Muscle layer of colon (tissue), 2 donors: ENCODE measurements around the gene CDKAL1.
"Not testable (repeated sequence)": the region's sequence is repeated elsewhere in the genome, so short reads cannot be mapped to it uniquely, and the experiment has no call there.

Experiments
- H3K27ac ChIP-seq: one replicate; pipeline ENCODE4 v1.7.0; 2013; ENCODE audit warnings: low read depth, mild to moderate bottlenecking, low read length, moderate library complexity
- H3K27me3 ChIP-seq, 2 donors: one replicate each; pipeline ENCODE4 v1.7.0; 2013; ENCODE audit warnings: low read length in 2 of 2, mild to moderate bottlenecking in 2 of 2; ENCODE audit not compliant: insufficient read depth in 2 of 2, control insufficient read depth in 1 of 2
- H3K36me3 ChIP-seq: one replicate; pipeline ENCODE4 v1.7.0; 2013; ENCODE audit warnings: mild to moderate bottlenecking, low read length; ENCODE audit not compliant: insufficient read depth
- H3K4me1 ChIP-seq: one replicate; pipeline ENCODE4 v1.7.0; 2013; ENCODE audit warnings: mild to moderate bottlenecking, low read length; ENCODE audit not compliant: insufficient read depth
- H3K4me3 ChIP-seq, 2 donors: one replicate each; pipeline ENCODE4 v1.7.0; 2013; ENCODE audit warnings: low read length in 2 of 2, low read depth in 1 of 2, mild to moderate bottlenecking in 1 of 2, moderate library complexity in 1 of 2
- H3K9ac ChIP-seq: one replicate; pipeline ENCODE4 v1.7.0; 2013; ENCODE audit warnings: low read length
- H3K9me3 ChIP-seq: one replicate; pipeline ENCODE4 v1.7.0; 2013; ENCODE audit warnings: mild to moderate bottlenecking, low read length
- donor health status: abdominal sarcoma.
- donor health status: Adenocarcinoma of cecum.

CDKAL1 gene

DNA sequence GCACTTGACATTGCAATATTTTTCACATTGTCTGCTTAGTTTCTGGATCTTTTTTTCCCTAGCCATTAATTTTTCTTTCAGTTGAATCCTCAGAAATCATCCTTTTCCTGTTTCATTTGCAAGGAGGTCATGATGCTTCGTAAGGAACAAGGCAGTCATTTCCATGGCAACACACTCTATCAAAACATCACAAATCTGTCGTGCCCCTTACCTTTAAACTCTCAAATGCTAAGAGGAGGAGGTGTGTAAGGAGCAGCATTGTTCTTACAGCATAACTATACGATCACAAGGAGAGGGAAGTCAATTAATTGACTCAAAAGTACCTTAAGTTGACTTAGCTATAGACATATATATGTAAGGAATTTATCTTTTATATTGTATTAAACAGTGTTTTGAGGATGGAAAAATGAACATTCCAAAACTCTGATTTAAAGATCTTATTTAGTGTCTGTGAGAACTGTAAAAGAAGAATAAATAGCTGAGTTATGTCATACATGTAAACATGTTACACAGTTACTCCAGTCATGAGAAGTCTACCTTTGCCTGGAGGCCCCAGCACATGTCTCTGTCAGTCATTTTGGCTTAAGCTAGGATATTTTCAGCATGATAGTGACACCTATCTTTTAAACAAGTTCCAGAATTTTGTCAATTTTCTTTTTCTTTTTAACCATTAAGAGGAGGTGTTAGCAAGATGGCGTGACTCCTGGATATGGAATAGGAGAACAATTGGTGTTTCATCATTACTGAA is 41.6 kb downstream of the CDKAL1 start:
- Histone ChIP-seq H3K9me3 (no peaks in the 10 kb centered on the region), H3K4me3 (no peak overlapping the region), H3K36me3 (peaks cover 17% of the 10 kb centered on the region), H3K27ac (no peak overlapping the region), H3K4me1 (no peaks in the 10 kb centered on the region), H3K9ac (no peak overlapping the region), H3K27me3 (no peaks in the 10 kb centered on the region)

DNA sequence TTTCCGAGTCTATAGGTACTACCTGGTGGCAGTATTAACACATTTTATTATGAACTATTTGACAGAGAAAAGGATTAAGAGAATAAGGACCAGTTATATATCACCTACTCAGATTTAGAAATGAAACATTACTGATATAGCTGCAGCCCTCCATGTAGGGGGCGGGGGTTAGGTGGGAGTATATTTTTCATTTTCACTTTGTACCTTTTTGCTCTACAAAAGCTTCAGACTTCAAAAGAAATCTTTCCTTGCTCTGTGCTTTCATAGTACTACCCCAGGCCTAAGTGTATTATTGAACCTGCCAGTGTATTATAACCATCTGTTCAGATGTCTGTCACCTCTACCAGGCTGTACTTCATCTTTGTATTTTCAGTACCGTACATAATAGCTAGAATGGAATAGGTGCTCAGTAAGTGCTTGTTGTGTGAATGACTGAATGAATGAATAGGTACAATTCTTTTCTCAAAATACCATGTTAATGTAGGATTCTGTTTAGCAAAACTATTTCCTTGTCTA is 43.0 kb downstream of the CDKAL1 start:
- no peak overlapping the region for H3K27ac ChIP-seq
- no peaks in the 10 kb centered on the region for H3K27me3 ChIP-seq
- no peaks in the 10 kb centered on the region for H3K4me1 ChIP-seq
- no peak overlapping the region for H3K4me3 ChIP-seq
- no peaks in the 10 kb centered on the region for H3K9me3 ChIP-seq
- no peak overlapping the region for H3K9ac ChIP-seq
- peaks cover 17% of the 10 kb centered on the region for H3K36me3 ChIP-seq

DNA sequence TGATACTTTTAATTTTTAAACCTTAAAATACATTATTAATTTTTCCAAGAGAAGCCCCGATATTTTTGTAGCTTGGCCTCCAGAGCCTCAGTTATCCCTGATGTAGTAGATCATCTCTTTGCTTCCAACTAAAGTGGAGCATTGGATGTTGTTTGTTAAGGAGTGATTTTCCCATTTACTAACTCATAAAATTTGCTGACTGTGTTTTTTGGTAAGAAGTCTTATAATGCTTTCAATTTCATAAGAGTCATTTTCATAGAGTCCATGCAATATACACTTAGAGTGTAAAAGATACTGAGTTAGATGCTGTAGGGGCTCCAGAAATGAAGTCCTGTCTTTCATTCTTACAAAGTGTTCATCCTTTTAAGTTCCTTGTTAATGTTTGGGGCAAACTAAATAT is 46.8 kb downstream of the CDKAL1 start:
- H3K4me3 ChIP-seq = no peak overlapping the region
- H3K9me3 ChIP-seq = no peaks in the 10 kb centered on the region
- H3K36me3 ChIP-seq = peaks cover 17% of the 10 kb centered on the region
- no peak overlapping the region for H3K9ac ChIP-seq
- H3K4me1 ChIP-seq = no peaks in the 10 kb centered on the region
- H3K27me3 ChIP-seq = no peaks in the 10 kb centered on the region
- no peak overlapping the region for H3K27ac ChIP-seq

DNA sequence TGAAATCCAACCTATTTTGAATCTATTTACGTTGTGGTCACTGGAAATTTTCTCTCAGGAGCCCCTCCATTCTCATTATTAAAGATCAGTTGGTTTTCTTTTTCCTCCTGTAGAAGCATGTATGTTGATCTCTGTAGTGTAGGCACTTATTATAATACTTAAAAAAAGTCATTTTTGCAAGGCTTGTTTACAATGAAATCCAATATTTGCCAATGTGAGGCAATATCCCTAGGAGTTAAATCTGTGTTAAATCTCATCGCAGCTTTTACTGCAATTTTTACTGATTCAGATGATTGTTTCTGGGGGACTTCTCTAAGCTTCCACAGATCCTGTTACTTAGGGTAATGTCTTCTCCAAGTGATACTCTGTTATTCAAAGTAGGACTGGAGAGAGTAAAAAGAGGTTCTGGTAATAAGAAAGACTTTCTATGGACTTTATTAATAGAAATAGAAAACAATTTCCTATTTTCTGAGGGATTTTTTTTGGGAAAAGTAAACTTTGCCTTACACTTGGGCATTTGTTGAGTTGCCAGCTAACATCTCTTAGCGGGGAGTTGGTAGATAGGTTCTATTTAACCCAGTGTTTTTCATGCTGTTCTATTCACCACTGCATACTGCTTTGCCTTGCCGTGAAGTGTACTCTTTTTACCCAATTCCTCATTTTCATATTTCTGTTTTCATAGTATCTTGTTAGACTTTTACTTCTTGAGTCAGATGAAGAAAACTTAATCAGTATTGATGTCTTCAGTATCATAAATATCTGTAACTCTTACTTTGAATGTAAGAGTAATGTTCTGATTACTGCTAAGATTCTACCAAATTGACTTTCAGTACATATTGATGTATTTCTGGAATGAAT is 48.6 kb downstream of the CDKAL1 start:
- H3K27ac ChIP-seq = no peak overlapping the region

DNA sequence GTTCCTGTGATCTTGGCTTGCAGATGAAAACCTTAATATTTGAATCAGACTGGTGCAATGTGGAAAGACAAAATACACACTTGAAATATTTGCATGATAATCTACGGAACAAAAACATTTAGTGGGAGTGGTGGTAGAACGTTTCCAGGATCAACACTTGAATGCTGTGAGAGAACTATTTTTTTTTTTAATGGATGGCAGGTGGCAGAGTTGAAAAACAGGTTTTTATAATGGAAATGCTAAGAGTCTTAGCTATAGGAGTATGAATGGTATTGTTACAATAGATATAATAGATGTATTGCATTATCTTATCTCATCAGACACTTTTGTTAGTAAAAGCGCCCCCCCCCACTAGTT is 49.2 kb downstream of the CDKAL1 start:
- H3K9ac ChIP-seq = no peak overlapping the region
- H3K4me1 ChIP-seq = no peaks in the 10 kb centered on the region
- H3K4me3 ChIP-seq = no peak overlapping the region
- H3K27ac ChIP-seq = no peak overlapping the region
- no peaks in the 10 kb centered on the region for H3K9me3 ChIP-seq
- peaks cover 9% of the 10 kb centered on the region for H3K36me3 ChIP-seq
- no peaks in the 10 kb centered on the region for H3K27me3 ChIP-seq

More for the DNA sequence above, 48.6 kb downstream of the CDKAL1 start:
- H3K36me3 ChIP-seq = peaks cover 9% of the 10 kb centered on the region
- no peak overlapping the region for H3K9ac ChIP-seq
- no peak overlapping the region for H3K4me3 ChIP-seq
- H3K4me1 ChIP-seq = no peaks in the 10 kb centered on the region
- no peaks in the 10 kb centered on the region for H3K27me3 ChIP-seq
- no peaks in the 10 kb centered on the region for H3K9me3 ChIP-seq

DNA sequence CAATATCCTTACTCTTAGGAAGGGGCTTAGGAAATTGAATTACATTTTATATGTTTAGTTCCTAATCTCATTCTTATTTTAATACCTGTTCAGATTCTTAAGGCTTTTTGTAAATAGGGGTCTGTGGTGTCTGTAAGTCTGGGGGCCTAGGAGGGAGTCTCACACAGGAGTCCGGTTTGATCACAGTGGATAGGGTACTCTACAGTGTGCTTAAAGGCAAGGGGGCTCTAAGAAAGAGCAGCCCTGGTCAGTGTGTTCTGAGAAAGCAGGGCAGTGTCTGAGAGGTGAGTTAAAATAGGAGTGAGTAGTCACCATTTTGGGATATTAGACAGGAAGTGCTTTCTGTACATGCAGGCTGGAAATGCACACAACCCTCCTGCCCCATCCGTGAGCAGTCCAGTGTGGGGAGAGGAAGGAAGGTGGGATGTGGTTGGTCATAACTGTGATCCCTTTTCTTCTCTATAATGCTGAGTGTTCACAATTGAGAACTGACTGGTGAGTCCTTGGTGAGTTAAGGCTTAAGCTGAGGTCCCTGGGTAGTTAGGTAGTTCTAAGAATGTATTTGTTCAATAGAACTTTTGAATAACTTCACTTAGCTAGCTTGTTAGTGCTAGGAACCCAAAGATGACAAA is 50.0 kb downstream of the CDKAL1 start:
- H3K4me1 ChIP-seq = no peaks in the 10 kb centered on the region
- H3K9ac ChIP-seq = no peak overlapping the region
- H3K27me3 ChIP-seq = no peaks in the 10 kb centered on the region
- peaks cover 3% of the 10 kb centered on the region for H3K36me3 ChIP-seq
- H3K9me3 ChIP-seq = no peaks in the 10 kb centered on the region
- H3K27ac ChIP-seq = no peak overlapping the region
- no peak overlapping the region for H3K4me3 ChIP-seq

DNA sequence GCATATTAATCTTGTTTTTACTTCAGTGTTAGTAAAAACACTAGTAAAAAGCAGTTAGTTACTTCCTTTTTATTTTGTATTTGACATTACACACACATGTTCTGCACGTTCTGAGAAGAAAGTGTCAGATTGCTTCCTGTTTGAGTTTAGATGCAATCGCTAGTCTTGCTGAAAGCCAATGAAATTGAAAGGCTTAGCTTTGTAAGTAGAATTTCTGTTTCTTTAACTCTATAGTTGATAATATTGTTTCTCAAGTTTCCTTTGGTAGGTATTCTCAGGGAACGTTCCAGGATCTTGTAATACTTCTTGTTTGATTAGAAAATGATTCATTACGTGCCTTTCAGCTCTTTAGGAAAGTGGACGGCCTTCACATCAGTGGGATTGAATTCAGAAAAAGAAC is 55.0 kb downstream of the CDKAL1 start:
- H3K9ac ChIP-seq = no peak overlapping the region
- no peaks in the 10 kb centered on the region for H3K4me1 ChIP-seq
- no peaks in the 10 kb centered on the region for H3K27me3 ChIP-seq
- H3K9me3 ChIP-seq = no peaks in the 10 kb centered on the region
- H3K27ac ChIP-seq = no peak overlapping the region
- H3K4me3 ChIP-seq = no peak overlapping the region
- no peaks in the 10 kb centered on the region for H3K36me3 ChIP-seq

DNA sequence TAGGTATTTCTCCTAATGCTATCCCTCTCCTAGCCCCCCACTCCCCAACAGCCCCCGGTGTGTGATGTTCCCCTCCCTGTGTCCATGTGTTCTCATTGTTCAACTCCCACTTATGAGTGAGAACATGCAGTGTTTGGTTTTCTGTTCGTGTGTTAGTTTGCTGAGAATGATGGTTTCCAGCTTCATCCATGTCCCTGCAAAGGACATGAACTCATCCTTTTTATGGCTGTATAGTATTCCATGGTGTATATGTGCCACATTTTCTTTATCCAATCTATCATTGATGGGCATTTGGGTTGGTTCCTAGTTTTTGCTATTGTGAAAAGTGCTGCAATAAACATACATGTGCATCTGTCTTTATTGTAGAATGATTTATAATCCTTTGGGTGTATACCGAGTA is 56.2 kb downstream of the CDKAL1 start:
- H3K36me3 ChIP-seq, H3K9ac ChIP-seq, H3K27me3 ChIP-seq, H3K9me3 ChIP-seq, H3K4me3 ChIP-seq, H3K4me1 ChIP-seq, H3K27ac ChIP-seq: not testable (repeated sequence)

DNA sequence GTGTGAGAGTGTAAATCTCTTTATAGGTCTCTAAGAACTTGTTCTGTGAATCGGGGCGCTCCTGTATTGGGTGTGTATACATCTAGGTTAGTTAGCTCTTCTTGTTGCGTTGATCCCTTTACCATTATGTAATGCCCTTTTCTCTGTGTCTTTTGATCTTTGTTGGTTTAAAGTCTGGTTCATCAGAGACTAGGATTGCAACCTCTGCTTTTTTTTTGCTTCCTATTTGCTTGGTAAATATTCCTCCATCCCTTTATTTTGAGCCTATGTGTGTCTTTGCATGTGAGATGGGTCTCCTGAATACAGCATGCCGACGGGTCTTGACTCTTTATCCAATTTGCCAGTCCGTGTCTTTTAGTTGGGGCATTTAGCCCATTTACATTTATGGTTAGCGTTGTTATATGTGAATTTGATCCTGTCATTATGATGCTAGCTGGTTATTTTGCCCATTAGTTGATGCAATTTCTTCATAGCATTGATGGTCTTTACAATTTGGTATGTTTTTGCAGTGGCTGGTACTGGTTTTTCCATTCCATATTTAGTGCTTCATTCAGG is 60.1 kb downstream of the CDKAL1 start:
- H3K4me1 ChIP-seq, H3K27me3 ChIP-seq, H3K9me3 ChIP-seq, H3K27ac ChIP-seq, H3K36me3 ChIP-seq, H3K4me3 ChIP-seq, H3K9ac ChIP-seq: not testable (repeated sequence)

DNA sequence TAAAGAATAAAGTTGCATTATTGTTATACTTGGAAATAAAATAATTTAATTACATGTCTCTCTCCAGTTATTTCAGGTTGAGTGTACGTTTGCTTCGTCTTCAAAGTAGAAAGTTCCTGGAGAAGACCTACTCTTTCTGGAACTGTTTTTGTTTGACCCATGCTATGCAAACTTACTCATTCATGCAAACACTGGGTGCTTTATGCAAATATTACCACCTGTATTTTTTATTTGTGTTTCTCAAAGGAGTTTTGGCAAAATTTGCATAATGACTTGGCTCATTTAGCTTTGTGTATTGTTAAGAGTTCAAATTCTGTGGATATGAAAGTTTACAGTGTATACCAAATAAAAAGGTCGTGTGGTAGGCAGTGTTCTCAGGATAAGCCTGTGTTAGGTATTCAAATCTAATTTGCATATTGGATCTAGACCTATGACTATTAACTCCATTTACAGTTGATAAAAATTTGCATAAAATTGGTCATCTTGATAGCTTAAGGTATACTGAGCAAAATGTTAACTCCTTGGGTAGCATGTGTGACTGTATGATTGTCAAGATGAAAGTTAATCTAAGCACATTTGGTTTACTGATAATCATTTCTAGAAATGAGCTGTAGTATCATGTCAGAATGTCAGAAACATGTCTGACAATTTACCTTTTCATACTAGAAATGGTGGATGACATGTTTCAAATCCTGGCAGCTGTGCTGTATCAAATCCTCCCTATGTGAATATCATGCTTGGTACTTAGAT is 65.2 kb downstream of the CDKAL1 start:
- Histone ChIP-seq H3K4me1 (no peaks in the 10 kb centered on the region), H3K36me3 (peaks cover 5% of the 10 kb centered on the region), H3K27ac (no peak overlapping the region), H3K27me3 (no peaks in the 10 kb centered on the region), H3K4me3 (no peak overlapping the region), H3K9ac (no peak overlapping the region), H3K9me3 (no peaks in the 10 kb centered on the region)

DNA sequence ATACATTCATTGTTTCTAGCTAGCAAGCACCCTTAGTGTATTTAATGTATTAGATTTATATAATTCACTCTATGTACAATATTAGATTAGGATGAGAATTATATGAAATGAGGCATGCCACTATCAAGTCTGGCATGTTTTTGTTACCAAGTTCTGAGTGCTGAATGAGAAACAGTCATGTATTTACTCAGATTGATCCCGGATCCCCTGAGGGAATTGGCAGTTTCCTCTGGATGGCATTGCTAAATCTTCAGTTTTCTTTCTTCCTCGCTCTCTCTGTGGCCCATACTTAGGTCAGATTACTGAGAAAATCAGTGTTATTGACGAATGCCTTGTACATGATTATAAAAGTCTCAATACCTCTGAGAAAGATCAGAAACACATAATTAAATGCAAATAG is 66.6 kb downstream of the CDKAL1 start:
- Histone ChIP-seq H3K36me3 (peaks cover 4% of the 10 kb centered on the region), H3K9ac (no peak overlapping the region), H3K4me1 (no peaks in the 10 kb centered on the region), H3K9me3 (no peaks in the 10 kb centered on the region), H3K4me3 (no peak overlapping the region), H3K27me3 (no peaks in the 10 kb centered on the region), H3K27ac (no peak overlapping the region)
